ENCODE data around the gene TMEM107. TPM values are rescaled to one million over a fixed set of nuclear protein-coding genes. Genes with fewer than 3 reads are reported as not detected.

The TMEM107 gene
- 12.2 and 13.5 TPM in 2 replicates for total RNA-seq (2022)
- Bru-seq, nascent RNA = percentile 59 among the genes with signal in this experiment
- percentile 80 among the genes with signal in this experiment for BruChase-seq, experiment 1, labeled RNA remaining after a 6-hour chase
- percentile 79 among the genes with signal in this experiment for BruChase-seq, experiment 2, labeled RNA remaining after a 2-hour chase
- long read RNA-seq, transcript TMEM107-204 (5 exons, 747 nt) = major isoform, 14 of 20 reads
- long read RNA-seq, partial matches to known transcripts = 2 of 20 reads
- long read RNA-seq, other reads (novel, unspliced or antisense) = 1 of 20 reads

GRCh38 chr17:8176197-8176940 is at the start of gene TMEM107:
TMEM107 (minus strand) TSS chr17:8176380; CDS start chr17:8176286, 94 bp downstream.
- H3K9me3 Mint-ChIP-seq (ENCODE audit: low read depth, unreplicated experiment) = no peaks in the 10 kb centered on the region
- H3K27ac Mint-ChIP-seq (ENCODE audit: unreplicated experiment) = peak within 1 kb of the TSS; percentile 94
- peaks cover 16% of the 10 kb centered on the region for H3K4me1 Mint-ChIP-seq (ENCODE audit: low read depth, unreplicated experiment)
- intact Hi-C loops (cut with micrococcal nuclease; ENCODE audit: unreplicated experiment) = no loop called here
- peak within 1 kb of the TSS; percentile 89 for H3K4me3 Mint-ChIP-seq (ENCODE audit: low read depth, unreplicated experiment)
- peaks cover 40% of the 10 kb centered on the region for H3K36me3 Mint-ChIP-seq (ENCODE audit: insufficient read depth, unreplicated experiment)
- no TSS peak for BruUV-seq (replicated peaks)
- peak; percentile 76 for DNase-seq
- CTCF ChIA-PET = interaction anchor here (1.0 kb wide), 1 partner anchor 37 kb away, joined by 3 read pairs; no protein-coding TSS in a partner anchor
- peaks cover 10% of the 10 kb centered on the region for H3K27me3 Mint-ChIP-seq (ENCODE audit: unreplicated experiment)
- no peak for TF ChIP-seq CTCF (IDR thresholded peaks at IDR 0.05; ENCODE audit: unreplicated experiment)

GRCh38 chr17:8224891-8225812 is 49.0 kb upstream of the TMEM107 start:
- H3K36me3 Mint-ChIP-seq (ENCODE audit: insufficient read depth, unreplicated experiment) = peaks cover 69% of the 10 kb centered on the region
- H3K27ac Mint-ChIP-seq (ENCODE audit: unreplicated experiment) = no peak overlapping the region
- no peak for TF ChIP-seq CTCF (IDR thresholded peaks at IDR 0.05; ENCODE audit: unreplicated experiment)
- H3K9me3 Mint-ChIP-seq (ENCODE audit: low read depth, unreplicated experiment) = no peaks in the 10 kb centered on the region
- H3K4me3 Mint-ChIP-seq (ENCODE audit: low read depth, unreplicated experiment) = no peak overlapping the region
- no peak for DNase-seq
- H3K27me3 Mint-ChIP-seq (ENCODE audit: unreplicated experiment) = no peaks in the 10 kb centered on the region
- peaks cover 13% of the 10 kb centered on the region for H3K4me1 Mint-ChIP-seq (ENCODE audit: low read depth, unreplicated experiment)
- intact Hi-C loops (cut with micrococcal nuclease; ENCODE audit: unreplicated experiment) = loop anchor here (5.0 to 10.0 kb wide), 2 partner anchors 80 to 88 kb away; no protein-coding TSS in a partner anchor
- CTCF ChIA-PET = interaction anchor here (0.6 kb wide), 1 partner anchor 21 kb away, joined by 4 read pairs; no protein-coding TSS in a partner anchor
- BruUV-seq (replicated peaks) = no TSS peak

GRCh38 chr17:8223356-8224126 is 47.4 kb upstream of the TMEM107 start:
- TSS peak; percentile 96 for BruUV-seq (replicated peaks)
- DNase-seq = peak; percentile 57
- H3K36me3 Mint-ChIP-seq (ENCODE audit: insufficient read depth, unreplicated experiment) = peaks cover 62% of the 10 kb centered on the region
- peaks cover 20% of the 10 kb centered on the region for H3K4me1 Mint-ChIP-seq (ENCODE audit: low read depth, unreplicated experiment)
- intact Hi-C loops (cut with micrococcal nuclease; ENCODE audit: unreplicated experiment) = loop anchor here (5.0 to 10.0 kb wide), 2 partner anchors 81 to 86 kb away; no protein-coding TSS in a partner anchor
- peak overlapping the region; percentile 99 for H3K27ac Mint-ChIP-seq (ENCODE audit: unreplicated experiment)
- CTCF ChIA-PET = interaction anchor here (0.5 to 0.8 kb wide), 3 partner anchors 33 to 179 kb away, joined by 3 read pairs; no protein-coding TSS in a partner anchor
- peak overlapping the region; percentile 87 for H3K4me3 Mint-ChIP-seq (ENCODE audit: low read depth, unreplicated experiment)
- no peak for TF ChIP-seq CTCF (IDR thresholded peaks at IDR 0.05; ENCODE audit: unreplicated experiment)
- no peaks in the 10 kb centered on the region for H3K27me3 Mint-ChIP-seq (ENCODE audit: unreplicated experiment)
- H3K9me3 Mint-ChIP-seq (ENCODE audit: low read depth, unreplicated experiment) = no peaks in the 10 kb centered on the region

Data from Calu3 (cell line).